ENCODE data around the gene UBXN2A.

Gene UBXN2A

DNA sequence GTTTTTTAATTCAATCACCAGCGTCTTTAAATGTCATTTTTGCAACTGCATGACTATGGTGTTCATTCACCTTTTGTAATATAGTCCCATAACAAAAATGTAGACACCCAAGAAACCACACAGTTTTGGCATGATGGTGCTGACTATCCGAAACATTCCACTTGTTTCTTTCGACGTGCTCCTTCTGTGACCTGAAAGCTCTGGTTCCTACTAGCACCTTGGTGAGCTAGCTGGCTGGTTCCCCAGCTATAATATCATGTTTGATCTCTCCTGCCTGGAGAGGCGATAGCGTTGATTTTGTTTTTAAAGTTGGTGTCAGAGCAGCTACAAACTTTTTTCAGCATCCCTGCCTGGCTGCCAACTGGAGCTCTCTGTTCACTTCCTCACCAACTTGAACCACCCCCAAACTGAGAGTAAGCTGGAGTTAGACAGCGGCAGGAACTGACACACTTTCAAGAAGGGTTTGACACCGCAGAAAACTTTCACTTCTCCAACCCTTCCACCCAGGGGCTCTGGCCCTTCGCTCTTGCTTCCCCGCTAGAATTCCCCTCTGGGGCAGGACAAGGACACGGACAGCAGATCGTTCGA is 14.5 kb upstream of the UBXN2A start:
- TF ChIP-seq, protein P1, sequence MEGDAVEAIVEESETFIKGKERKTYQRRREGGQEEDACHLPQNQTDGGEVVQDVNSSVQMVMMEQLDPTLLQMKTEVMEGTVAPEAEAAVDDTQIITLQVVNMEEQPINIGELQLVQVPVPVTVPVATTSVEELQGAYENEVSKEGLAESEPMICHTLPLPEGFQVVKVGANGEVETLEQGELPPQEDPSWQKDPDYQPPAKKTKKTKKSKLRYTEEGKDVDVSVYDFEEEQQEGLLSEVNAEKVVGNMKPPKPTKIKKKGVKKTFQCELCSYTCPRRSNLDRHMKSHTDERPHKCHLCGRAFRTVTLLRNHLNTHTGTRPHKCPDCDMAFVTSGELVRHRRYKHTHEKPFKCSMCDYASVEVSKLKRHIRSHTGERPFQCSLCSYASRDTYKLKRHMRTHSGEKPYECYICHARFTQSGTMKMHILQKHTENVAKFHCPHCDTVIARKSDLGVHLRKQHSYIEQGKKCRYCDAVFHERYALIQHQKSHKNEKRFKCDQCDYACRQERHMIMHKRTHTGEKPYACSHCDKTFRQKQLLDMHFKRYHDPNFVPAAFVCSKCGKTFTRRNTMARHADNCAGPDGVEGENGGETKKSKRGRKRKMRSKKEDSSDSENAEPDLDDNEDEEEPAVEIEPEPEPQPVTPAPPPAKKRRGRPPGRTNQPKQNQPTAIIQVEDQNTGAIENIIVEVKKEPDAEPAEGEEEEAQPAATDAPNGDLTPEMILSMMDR (IDR thresholded peaks at IDR 0.05; ENCODE audit: low read depth, low read length) = no peak
- H3K4me3 ChIP-seq (ENCODE audit: low read depth, low read length) = peak overlapping the region; percentile 84

DNA sequence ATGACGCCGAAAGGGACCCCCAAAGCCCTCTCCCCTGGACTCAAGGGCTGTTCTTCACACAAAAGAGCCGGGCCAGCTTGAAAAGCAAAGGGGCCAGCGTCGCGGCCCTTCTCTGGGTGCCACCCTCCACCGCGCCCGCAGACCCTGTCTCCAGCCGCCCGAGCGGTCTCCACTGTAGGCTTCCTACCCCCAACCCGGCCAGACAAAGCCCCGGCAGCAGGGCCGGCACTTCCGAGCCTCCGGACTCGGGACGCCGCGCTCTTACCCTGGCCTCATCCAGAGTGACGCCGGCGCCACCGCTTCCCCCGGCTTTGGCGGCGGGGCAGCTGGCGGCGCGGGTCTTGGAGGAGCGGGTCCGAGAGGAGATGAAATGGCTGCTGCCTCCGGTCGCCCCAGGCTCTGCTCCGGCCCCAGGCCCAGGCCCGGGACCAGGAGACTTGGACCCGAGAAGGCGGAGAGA is 13.9 kb upstream of the UBXN2A start:
- TF ChIP-seq, protein P1 (IDR thresholded peaks at IDR 0.05; ENCODE audit: low read depth, low read length) = no peak
- peak overlapping the region; percentile 84 for H3K4me3 ChIP-seq (ENCODE audit: low read depth, low read length)

DNA sequence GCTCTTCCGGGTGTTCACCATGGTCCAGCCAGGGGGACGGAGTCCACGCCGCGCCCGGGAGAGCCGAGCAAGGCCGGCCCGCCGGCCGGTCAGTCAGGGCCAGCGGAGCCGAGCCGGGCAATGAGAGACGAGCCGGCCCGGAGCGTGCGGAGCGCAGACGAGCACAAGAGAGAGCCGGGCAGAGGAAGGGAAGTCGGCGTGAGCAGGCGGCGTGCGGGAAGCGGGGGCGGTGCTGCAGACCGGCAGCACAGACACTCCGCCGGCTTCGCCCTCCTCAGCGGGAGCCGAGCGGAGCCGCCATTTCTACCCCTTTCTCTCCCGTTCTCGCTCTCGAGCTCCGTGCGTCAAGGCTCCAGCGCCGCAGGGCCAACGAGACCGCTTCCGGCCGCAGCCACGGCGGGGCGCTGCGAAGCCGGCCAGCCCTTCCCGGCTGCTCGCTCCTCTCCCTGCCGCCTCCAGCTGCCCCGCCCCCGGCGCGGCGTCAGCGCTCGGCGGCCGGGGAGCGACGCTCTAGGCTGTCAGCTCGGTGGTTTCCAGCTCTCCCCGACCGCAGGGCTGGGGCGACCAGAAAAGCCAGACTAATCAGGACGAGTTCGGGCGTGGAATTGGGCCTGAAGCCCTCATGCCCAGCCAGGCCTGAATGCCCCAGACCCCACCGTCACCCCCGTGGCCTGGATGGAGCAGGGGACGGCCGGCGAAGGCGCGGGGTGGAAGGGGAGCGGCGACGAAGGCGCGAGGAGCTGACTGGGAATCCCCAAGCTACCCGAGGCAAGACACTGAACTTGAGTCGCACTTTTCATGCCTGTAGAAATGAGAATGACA is 13.3 kb upstream of the UBXN2A start, which contains the start of gene ATAD2B:
Gene ATAD2B, minus strand, starts transcription at position 374 of the 822 bp plus-strand sequence. Its CDS starts 353 bp downstream, at position 21.
- peak within 1 kb of the TSS; percentile 84 for H3K4me3 ChIP-seq (ENCODE audit: low read depth, low read length)
- TF ChIP-seq, protein P1 (IDR thresholded peaks at IDR 0.05; ENCODE audit: low read depth, low read length) = peak; percentile 73

DNA sequence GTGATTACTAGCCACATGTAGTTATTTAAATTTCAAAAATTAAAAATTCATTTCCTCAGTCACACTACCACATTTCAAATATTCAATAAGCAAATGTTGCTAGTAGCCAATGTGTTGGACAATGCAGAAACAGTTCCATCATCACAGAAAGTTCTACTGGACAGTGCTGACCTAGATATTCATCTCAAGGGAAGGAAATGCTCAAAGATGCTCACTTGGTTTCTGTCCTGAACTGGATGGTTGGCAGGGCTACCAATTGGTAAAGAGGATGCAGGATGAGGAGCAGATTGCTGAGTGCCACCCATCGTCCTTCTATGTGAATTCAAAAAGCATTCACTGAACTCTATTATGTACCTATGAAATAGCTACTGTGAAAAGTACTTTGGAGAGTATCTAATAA is 6.0 kb upstream of the UBXN2A start:
- TF ChIP-seq, protein P1 (IDR thresholded peaks at IDR 0.05; ENCODE audit: low read depth, low read length) = no peak
- no peak overlapping the region for H3K4me3 ChIP-seq (ENCODE audit: low read depth, low read length)

DNA sequence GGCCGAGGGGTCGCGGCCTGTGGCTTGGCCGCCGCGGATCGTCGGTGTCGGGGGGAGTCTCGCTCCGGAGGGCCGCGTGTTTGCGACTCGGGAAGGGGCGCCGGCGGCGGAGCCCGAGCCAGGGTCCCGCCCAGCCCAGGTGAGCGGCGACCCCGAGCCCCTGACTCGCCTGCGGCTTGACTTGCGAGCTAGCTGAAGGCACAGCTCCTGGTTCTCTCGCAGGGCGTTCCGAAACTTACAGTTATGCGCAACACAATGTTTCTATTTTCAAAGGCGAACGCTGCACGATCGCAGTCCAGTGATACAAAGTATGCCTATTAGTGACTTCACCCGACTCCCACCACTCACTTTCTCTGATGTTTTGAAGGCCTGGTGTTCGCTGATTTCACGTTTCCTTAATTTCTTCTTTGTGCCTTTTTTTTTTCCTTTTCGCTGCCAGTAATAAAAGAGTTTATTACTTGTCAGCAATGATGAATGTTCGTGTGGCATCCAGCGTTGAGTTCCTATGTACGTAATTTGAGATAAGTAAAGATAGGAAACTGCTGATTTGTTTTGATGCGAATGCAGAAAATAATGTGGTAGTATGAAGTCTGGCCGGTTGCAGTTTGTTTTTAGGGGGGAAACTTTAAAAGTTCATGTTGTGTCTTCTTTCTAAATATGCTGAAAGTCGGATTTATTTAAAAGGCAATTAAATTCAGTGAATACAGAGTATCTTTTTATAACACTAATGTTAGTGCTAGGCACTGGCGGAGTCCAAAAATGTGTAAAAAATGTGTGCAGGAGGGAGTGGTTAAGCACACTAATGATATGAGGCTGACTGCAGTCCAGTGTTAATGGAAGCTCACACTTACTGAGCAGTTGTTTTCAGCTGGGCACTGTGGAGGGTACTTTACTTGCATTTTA is 706 bp downstream of the UBXN2A start:
- TF ChIP-seq, protein P1 (IDR thresholded peaks at IDR 0.05; ENCODE audit: low read depth, low read length) = no peak
- H3K4me3 ChIP-seq (ENCODE audit: low read depth, low read length) = peak overlapping the region; percentile 77

DNA sequence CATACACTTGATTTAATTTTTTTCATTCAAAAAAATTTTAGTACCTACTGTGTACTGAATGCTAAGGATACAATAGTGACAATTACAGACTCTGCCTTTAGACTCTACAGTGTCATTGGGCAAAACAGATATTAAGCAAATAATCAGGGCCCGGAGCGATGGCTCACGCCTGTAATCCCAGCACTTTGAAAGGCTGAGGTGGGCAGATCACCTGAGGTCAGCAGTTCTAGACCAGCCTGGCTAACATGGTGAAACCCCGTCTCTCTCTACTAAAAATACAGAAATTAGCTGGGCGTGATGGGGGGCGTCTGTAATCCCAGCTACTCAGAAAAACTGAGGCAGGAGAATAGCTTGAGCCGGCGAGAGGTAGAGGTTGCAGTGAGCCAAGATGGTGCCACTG is 1.4 kb downstream of the UBXN2A start:
- TF ChIP-seq, protein P1 (IDR thresholded peaks at IDR 0.05; ENCODE audit: low read depth, low read length) = no peak
- H3K4me3 ChIP-seq (ENCODE audit: low read depth, low read length) = peak overlapping the region; percentile 77

Measured in WI38 (cell line).